GM18520 (cell line): Measurements from ENCODE around the gene SLX1A.
"Not testable (repeated sequence)": the region's sequence is repeated elsewhere in the genome, so short reads cannot be mapped to it uniquely, and the experiment has no call there.

Experiments used
- ATAC-seq: cut with Tn5 transposase; IDR thresholded peaks from one replicate; pipeline ENCODE4 v1.9.1; 2021; ENCODE audit not compliant: unreplicated experiment

The SLX1A gene

DNA sequence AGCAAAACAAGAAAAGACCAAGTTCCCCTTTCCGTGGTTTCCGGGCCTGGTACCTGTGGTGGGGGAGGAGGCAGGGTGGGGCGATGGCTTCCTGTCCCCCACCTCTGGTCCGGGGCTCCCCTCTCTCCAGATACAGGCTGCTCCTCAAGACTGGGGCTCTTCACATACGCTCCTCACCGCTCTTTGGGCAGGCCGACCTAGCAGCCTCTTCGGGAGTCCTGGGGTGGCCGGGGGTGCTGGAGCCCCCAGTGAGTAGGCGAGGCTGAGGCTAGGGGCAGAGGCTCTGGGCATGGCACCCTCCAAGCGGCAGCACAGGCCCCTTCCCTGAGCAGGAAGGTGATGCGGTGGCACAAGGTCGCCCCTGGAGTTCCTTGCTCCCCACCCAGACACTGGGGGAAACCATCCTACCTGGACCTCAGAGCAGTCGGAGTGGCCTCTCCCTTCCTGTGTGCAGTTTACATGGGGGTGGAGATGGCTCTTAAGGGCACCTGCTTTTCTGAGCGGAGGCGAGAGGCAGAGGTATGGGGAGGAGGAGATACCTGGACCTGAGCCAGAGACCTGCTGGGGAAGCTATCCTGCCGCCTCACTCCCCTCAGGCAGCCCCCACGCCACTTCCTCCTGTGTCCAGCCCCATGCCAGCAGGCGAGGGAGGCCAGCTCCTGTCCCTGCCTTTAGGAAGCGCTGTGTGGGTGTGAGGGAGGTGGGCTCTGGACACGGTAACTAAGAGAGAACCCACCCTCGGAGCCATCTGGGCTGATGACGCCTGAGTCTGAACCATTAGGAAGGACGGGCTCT lies 9.4 kb upstream of the SLX1A start:
- ATAC-seq, result no peak

DNA sequence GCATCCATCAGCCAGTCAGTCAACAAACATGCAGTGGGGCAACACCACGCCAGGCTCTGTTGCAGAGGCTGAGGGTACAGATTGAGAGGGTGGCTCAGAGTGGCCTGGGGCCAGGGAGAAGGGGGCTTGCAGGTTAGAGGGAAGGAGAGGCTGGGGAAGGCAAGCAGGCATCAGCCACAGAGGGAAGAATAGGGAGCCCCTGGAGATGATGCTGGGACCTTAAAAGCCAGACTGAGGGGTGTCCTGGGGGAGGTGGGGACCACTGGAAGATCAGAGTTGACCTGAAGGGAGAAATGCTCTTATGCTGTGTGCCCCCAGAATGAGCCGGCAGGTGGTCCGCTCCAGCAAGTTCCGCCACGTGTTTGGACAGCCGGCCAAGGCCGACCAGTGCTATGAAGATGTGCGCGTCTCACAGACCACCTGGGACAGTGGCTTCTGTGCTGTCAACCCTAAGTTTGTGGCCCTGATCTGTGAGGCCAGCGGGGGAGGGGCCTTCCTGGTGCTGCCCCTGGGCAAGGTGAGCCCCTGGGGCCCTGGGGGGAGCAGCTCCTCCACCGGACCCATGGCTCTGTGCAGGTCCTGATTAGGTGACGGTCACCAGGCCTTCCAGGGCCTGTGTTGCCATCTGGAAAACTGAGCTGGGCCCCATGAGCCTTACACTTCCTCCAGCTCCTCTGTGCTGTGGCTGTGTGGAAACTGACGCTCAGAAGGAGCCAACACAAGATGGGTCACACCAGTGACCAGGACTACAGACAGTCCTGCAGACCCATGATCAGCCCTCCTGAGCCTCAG lies 8.6 kb upstream of the SLX1A start:
- no peak for ATAC-seq

GRCh38 chr16:30185683-30186421 lies 7.8 kb upstream of the SLX1A start:
- ATAC-seq, result no peak

DNA sequence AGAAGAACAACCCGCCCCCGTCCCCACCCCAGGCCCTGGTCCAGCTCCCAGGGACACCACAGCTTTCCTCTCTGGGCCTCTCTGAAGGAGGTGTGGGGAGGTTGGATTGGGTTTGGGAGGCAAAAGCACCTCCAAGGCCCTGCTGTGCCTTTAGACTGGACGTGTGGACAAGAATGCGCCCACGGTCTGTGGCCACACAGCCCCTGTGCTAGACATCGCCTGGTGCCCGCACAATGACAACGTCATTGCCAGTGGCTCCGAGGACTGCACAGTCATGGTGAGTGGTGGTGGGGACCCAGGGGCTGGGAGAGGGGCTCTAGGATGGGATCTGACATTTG lies 7.3 kb upstream of the SLX1A start:
- ATAC-seq, result no peak

- no peak for ATAC-seq
Observed at GRCh38 chr16:30186782-30187555, 6.7 kb upstream of the SLX1A start.

GRCh38 chr16:30187556-30187865 lies 6.2 kb upstream of the SLX1A start:
- no peak for ATAC-seq

DNA sequence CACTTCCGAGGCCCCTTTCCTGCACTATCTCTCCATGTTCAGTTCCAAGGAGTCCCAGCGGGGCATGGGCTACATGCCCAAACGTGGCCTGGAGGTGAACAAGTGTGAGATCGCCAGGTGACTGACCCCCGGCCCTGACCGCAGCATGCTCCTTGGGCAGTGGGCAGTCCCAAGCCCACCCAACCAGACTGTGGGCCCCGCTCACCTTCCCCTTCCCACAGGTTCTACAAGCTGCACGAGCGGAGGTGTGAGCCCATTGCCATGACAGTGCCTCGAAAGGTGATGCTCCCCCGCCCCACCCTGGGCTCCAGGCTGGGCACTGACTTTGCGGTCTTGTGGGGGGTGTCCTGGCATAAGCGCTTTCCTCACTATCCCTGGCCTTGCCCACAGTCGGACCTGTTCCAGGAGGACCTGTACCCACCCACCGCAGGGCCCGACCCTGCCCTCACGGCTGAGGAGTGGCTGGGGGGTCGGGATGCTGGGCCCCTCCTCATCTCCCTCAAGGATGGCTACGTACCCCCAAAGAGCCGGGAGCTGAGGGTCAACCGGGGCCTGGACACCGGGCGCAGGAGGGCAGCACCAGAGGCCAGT lies 5.6 kb upstream of the SLX1A start:
- no peak for ATAC-seq

GRCh38 chr16:30191158-30191557 lies 2.5 kb upstream of the SLX1A start:
- ATAC-seq, result not testable (repeated sequence)

DNA sequence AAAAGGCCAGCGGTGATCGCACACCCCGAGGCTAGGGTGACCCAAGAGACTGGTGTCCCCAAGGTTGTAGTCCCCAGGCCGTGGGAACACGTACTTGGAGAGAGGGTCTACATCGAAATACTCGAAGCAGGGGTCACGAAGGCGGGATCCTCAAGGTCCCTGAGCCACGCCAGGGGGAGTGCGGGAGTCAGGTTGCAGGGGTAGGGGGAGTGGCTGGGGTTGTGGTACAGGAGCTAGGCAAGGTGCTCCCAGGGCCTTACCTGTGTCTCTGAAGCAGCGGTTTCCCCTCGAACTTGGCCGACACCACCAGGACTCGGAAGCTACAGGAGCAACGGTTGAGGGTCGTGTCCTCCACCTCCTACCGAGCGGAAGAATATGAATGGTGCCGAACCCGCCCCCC lies 577 bp upstream of the SLX1A start:
- not testable (repeated sequence) for ATAC-seq

DNA sequence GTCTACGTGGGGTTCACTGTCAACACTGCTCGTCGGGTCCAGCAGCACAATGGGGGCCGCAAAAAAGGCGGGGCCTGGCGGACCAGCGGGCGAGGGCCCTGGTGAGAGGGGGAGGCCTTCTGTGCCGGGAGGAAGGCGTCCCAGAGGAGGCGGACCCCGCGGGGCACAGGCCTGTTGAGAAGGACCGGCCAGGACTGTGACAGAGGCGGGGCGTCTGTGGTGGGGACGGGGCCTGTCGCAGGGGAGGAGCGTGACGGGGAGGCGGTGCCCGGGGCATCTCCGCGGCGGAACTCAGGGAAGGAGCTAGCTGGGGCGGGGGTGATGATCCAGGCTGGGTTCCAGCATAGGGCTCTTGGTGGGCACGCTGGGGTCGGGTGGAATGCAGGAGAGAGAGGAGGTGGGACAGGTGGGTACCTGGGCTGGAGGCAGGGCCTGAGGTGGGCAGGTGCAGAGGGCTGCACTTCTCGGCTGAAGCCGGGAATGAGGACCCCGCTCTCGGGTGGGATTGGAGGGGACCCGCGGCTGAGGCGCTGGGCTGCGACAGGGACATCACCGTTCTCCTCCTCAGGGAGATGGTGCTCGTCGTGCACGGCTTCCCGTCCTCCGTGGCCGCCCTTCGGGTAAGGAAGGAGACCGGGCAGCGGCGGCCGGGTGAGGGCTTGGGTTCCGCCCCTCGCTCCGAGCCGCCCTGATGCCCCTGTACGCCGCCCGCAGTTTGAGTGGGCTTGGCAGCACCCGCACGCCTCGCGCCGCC lies 674 bp downstream of the SLX1A start:
- peak; percentile 30 for ATAC-seq

GRCh38 chr16:30197001-30197400 lies 3.3 kb downstream of the SLX1A start:
- ATAC-seq, result not testable (repeated sequence)

DNA sequence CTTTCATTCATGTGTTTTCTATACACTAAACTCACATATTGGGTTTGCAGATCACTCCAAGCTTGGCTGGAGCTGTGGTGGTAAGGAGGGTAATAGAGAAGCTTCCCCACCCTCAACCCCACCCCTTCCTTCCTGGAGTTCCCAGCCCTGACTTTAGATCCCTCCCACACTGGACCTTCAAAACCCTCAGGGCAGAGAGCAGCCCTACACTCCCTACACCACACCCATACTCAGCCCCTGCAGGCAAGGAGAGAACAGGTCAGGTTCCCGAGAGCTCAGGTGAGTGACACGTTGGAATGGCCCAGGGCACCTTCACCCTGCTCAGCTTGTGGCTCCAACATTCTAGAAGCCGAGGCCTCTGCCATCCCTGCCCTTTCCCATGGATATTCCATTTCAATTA lies 5.4 kb downstream of the SLX1A start, which contains the start of gene SULT1A3:
SULT1A3 (plus strand) TSS at position 207 of the 400 bp plus-strand sequence. CDS start 1,474 bp downstream, outside the sequence.
- not testable (repeated sequence) for ATAC-seq

GRCh38 chr16:30199608-30200343 lies 6.1 kb downstream of the SLX1A start:
- ATAC-seq, result not testable (repeated sequence)

GRCh38 chr16:30205541-30206236 lies 12.0 kb downstream of the SLX1A start:
- ATAC-seq, result not testable (repeated sequence)

- ATAC-seq, result not testable (repeated sequence)
Observed at GRCh38 chr16:30206252-30206651, 12.6 kb downstream of the SLX1A start.

- not testable (repeated sequence) for ATAC-seq
Observed at GRCh38 chr16:30207063-30207704, 13.5 kb downstream of the SLX1A start.

DNA sequence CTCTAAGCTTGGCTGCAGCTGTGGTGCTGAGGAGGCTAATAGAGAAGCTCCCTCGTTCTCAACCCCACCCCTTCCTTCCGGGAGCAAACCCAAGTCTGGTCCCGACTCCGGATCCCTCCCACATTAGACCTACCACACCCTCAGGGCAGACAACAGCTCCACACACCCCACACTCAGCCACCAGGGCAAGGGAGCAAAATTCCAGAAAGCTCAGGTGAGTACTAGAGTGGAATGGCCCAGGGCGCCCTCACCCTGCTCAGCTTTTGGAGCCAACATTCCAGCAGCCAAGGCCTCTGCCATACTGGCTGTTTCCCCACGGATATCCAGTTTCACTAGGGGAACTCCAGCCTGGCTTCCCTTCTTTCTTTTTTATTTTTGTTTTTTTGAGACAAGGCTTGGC lies 15.4 kb downstream of the SLX1A start:
- not testable (repeated sequence) for ATAC-seq

DNA sequence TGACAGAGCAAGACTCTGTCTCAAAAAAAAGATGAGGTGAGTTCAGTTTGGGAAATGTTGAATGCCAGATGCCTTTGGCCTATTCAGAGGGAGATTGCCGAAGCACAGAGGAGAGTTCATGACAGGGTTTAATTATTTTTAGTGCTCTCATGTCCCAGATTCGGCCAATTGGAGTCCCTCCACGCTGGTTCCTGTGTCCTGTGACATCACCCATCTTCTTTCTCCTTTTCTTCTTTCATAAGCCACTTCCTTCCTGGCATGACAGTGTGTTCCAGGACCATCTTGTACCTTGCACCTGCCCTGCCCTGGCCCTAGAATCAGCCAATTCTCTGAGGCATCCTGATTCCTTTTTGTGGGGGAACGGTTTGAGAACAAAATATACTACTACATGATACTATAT lies 17.7 kb downstream of the SLX1A start:
- ATAC-seq, result not testable (repeated sequence)
